ENCODE data around the gene SLC45A3.

DNA sequence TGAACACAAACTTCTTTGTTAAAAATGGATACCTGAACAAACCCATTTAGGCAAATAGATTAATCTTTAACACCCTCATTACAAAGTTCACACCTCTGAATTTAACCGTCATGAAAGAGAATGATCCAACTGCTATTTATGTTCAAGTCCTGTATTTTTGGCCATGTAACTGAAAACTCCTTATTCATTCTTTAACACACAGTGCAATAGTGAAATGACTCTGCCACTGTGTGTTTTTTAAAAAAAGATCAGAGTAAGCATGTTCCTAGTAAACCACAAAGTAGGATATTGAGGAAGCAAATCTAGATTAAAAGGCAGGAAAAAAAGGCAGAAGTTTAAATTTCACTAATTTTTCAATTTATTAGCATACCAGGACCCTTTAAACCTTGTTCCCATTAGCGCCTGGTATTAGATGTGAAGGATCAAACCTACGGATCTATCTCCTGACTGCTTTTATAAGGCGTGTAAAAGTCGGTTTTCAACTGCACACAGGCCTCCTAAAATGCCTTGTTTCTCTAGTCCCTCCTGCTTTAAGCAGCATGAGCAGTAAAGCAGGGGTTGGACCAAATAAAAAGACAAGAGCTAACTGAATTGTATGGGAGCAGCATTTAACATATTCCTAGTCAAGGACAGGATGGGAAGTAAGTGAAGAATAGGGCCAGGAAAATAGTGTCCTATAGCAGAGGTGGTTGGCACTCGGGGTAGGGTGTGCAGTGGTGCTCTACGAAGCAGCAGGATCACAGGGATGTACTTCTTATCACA lies 36.2 kb upstream of the SLC45A3 start:
- no peak for TF ChIP-seq POLR2A (IDR thresholded peaks at IDR 0.05)
- TF ChIP-seq, protein P1, sequence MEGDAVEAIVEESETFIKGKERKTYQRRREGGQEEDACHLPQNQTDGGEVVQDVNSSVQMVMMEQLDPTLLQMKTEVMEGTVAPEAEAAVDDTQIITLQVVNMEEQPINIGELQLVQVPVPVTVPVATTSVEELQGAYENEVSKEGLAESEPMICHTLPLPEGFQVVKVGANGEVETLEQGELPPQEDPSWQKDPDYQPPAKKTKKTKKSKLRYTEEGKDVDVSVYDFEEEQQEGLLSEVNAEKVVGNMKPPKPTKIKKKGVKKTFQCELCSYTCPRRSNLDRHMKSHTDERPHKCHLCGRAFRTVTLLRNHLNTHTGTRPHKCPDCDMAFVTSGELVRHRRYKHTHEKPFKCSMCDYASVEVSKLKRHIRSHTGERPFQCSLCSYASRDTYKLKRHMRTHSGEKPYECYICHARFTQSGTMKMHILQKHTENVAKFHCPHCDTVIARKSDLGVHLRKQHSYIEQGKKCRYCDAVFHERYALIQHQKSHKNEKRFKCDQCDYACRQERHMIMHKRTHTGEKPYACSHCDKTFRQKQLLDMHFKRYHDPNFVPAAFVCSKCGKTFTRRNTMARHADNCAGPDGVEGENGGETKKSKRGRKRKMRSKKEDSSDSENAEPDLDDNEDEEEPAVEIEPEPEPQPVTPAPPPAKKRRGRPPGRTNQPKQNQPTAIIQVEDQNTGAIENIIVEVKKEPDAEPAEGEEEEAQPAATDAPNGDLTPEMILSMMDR (IDR thresholded peaks at IDR 0.05), result no peak
